ENCODE data around the gene LMAN1L.

Gene LMAN1L

DNA sequence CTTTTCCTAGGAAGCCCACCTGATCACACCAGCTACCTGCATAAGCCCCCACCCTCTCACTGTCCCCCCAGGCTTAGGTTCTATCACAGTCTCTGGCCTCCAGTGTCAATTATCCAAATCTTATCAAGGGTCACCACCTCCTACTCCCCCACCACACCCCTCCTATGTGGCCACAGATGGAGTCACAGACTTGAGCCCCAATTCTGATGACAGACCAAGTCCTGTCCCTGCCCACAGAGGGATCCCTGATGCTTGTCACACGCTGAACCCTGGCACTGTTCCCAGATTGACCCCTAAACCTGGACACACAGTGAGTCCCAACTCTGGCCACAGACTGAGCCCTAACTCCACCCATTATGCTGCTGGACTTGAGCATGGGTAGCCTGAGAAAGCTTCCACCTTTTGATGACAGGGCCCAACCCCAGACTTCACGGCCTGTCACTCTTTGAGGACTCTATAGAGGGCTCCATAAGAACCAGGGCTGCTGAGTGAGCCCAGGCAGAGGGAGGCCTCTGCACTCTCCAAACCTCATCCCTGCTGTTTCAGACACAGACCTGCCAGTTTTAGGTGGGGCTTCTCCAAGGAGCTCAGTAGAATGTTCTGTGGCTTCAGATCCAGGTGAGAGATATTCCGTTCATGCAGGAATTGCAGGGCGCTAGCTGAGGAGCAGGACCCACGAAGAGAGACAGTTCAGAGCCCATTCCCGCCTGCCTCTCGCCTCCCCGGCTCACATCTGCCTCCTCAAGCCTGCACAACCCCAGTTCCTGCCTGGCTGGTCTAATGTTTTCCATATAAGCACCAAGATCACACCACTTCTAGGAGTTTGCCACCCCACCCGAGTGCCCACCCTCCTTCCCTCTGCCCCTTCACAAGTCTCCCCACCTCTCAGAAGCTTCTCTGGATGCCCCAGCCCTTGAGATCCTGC, 28.5 kb downstream of the LMAN1L start:
- Histone ChIP-seq H3K4me3 (ENCODE audit: low read depth, low read length) (no peak overlapping the region), H3K4me1 (peaks cover 11% of the 10 kb centered on the region), H3K27me3 (no peaks in the 10 kb centered on the region), H3K36me3 (no peaks in the 10 kb centered on the region; the same call in none of the 2 replicates), H3K9me3 (no peaks in the 10 kb centered on the region)
- DNase-seq: no peak
- TF ChIP-seq, protein P1, sequence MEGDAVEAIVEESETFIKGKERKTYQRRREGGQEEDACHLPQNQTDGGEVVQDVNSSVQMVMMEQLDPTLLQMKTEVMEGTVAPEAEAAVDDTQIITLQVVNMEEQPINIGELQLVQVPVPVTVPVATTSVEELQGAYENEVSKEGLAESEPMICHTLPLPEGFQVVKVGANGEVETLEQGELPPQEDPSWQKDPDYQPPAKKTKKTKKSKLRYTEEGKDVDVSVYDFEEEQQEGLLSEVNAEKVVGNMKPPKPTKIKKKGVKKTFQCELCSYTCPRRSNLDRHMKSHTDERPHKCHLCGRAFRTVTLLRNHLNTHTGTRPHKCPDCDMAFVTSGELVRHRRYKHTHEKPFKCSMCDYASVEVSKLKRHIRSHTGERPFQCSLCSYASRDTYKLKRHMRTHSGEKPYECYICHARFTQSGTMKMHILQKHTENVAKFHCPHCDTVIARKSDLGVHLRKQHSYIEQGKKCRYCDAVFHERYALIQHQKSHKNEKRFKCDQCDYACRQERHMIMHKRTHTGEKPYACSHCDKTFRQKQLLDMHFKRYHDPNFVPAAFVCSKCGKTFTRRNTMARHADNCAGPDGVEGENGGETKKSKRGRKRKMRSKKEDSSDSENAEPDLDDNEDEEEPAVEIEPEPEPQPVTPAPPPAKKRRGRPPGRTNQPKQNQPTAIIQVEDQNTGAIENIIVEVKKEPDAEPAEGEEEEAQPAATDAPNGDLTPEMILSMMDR (IDR thresholded peaks at IDR 0.05; ENCODE audit: low read depth, low read length): no peak

GRCh38 chr15:74841891-74842373, 29.3 kb downstream of the LMAN1L start:
- no peak for DNase-seq
- H3K36me3 ChIP-seq: no peaks in the 10 kb centered on the region; the same call in none of the 2 replicates
- TF ChIP-seq, protein P1 (IDR thresholded peaks at IDR 0.05; ENCODE audit: low read depth, low read length): no peak

GRCh38 chr15:74842581-74843444, 30.2 kb downstream of the LMAN1L start, which contains the start of gene ULK3:
TSS of gene ULK3 (minus strand) at chr15:74843156. CDS start at chr15:74843105, 51 bp downstream.
- Histone ChIP-seq H3K36me3 (no peaks in the 10 kb centered on the region; the same call in none of the 2 replicates), H3K4me3 (ENCODE audit: low read depth, low read length) (peak within 1 kb of the TSS; percentile 74), H3K27me3 (no peaks in the 10 kb centered on the region), H3K4me1 (peaks cover 11% of the 10 kb centered on the region), H3K9me3 (no peaks in the 10 kb centered on the region)
- peak; percentile 97 for DNase-seq
- TF ChIP-seq, protein P1 (IDR thresholded peaks at IDR 0.05; ENCODE audit: low read depth, low read length): no peak; the same call in none of the 2 replicates

More at GRCh38 chr15:74841891-74842373, 29.3 kb downstream of the LMAN1L start:
- no peaks in the 10 kb centered on the region for H3K9me3 ChIP-seq
- H3K4me3 ChIP-seq (ENCODE audit: low read depth, low read length): peak overlapping the region; percentile 74
- no peaks in the 10 kb centered on the region for H3K27me3 ChIP-seq
- H3K4me1 ChIP-seq: peaks cover 11% of the 10 kb centered on the region

DNA sequence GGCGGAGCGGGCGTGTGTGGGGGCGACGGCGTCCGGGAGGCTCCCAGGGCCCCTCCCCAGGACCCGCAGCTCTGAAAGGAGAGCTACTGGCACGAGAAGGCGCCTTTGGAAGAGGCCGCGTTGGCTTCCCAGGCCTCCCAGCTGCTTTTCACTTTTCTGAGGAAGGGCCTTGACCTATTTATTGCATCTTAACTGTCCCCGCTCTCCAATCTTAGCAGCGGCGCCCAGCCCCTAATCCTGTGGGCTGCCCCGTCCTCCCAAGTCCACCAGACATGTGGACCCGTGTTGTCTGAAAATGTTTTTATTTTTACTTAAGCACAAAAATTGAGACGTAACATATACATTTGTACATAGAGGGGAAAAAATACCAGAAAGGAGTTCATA, 30.8 kb downstream of the LMAN1L start:
- H3K9me3 ChIP-seq: no peaks in the 10 kb centered on the region
- peaks cover 3% of the 10 kb centered on the region for H3K36me3 ChIP-seq
- no peaks in the 10 kb centered on the region for H3K27me3 ChIP-seq
- DNase-seq: no peak
- H3K4me3 ChIP-seq (ENCODE audit: low read depth, low read length): peak overlapping the region; percentile 61
- TF ChIP-seq, protein P1 (IDR thresholded peaks at IDR 0.05; ENCODE audit: low read depth, low read length): no peak; the same call in none of the 2 replicates
- H3K4me1 ChIP-seq: peaks cover 11% of the 10 kb centered on the region

DNA sequence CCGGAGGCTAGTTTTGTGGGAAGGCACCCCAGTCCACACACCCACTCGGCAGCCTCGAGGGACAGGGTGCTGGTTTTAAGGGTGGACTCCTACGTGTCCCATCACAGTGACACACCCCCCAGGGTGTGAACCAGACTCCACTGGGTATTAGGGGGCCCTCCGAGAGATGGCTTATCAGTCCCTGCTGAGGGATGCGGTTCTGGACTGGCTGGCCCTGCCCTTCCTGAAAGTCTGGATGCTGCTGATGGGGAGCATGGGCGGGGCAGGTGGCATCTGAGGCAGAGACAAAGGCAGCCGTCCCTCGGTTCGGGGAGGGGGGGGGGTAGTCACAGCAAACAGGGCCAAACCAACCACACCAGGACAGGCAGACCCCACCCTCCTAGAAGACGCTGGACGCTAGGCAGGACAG, 31.3 kb downstream of the LMAN1L start:
- Histone ChIP-seq H3K9me3 (no peaks in the 10 kb centered on the region), H3K36me3 (peaks cover 7% of the 10 kb centered on the region), H3K4me1 (peaks cover 11% of the 10 kb centered on the region), H3K27me3 (no peaks in the 10 kb centered on the region), H3K4me3 (ENCODE audit: low read depth, low read length) (peak overlapping the region; percentile 61)
- no peak for DNase-seq
- TF ChIP-seq, protein P1 (IDR thresholded peaks at IDR 0.05; ENCODE audit: low read depth, low read length): no peak
